Neural crest cell (in vitro differentiated cells): ENCODE data around the gene CEND1. TPM values are rescaled to one million over a fixed set of nuclear protein-coding genes. Genes with fewer than 3 reads are reported as not detected.

Experiments used
- DNase-seq: peaks from one replicate; pipeline ENCODE4 v3.0.0; 2021; ENCODE audit warnings: low read depth, mixed read lengths, low spot score
- H3K27ac Mint-ChIP-seq: one replicate; pipeline ENCODE4 v1.8.0; 2021; ENCODE audit warnings: mild to moderate bottlenecking, mixed read lengths; ENCODE audit not compliant: unreplicated experiment
- H3K27me3 Mint-ChIP-seq: 2 replicates; pipeline ENCODE4 v1.8.0; 2021; ENCODE audit warnings: low read depth, mild to moderate bottlenecking, mixed read lengths
- H3K36me3 Mint-ChIP-seq: 2 replicates; pipeline ENCODE4 v1.8.0; 2021; ENCODE audit warnings: low read depth, mild to moderate bottlenecking, mixed read lengths
- H3K4me1 Mint-ChIP-seq: 2 replicates; pipeline ENCODE4 v1.8.0; 2021; ENCODE audit warnings: mixed read lengths
- H3K4me3 Mint-ChIP-seq: one replicate; pipeline ENCODE4 v1.8.0; 2021; ENCODE audit warnings: mild to moderate bottlenecking, mixed read lengths
- H3K9me3 Mint-ChIP-seq: 2 replicates; pipeline ENCODE4 v1.8.0; 2021; ENCODE audit warnings: mixed read lengths
- total RNA-seq: library from RNA; stranded (reverse); gene quantifications from 2 replicates; pipeline ENCODE4 v1.2.1, GENCODE V29; 2021
- TF ChIP-seq, protein P1 (sequence below): fragments of 200-600 bp; sonication (generic); conservative IDR thresholded peaks from 2 replicates; pipeline ENCODE4 v1.5.0; 2021; ENCODE audit warnings: antibody characterized with exemption, mild to moderate bottlenecking

The CEND1 gene
- total RNA-seq, 1 donor from 2014 or later: 1.2 TPM

GRCh38 chr11:804599-804964, 14.7 kb upstream of the CEND1 start:
- Mint-ChIP-seq H3K9me3 (no peaks in the 10 kb centered on the region), H3K36me3 (no peaks in the 10 kb centered on the region), H3K27ac (no peak overlapping the region), H3K4me3 (peak overlapping the region; percentile 84), H3K27me3 (no peaks in the 10 kb centered on the region), H3K4me1 (peaks cover 13% of the 10 kb centered on the region)
- TF ChIP-seq, protein P1, sequence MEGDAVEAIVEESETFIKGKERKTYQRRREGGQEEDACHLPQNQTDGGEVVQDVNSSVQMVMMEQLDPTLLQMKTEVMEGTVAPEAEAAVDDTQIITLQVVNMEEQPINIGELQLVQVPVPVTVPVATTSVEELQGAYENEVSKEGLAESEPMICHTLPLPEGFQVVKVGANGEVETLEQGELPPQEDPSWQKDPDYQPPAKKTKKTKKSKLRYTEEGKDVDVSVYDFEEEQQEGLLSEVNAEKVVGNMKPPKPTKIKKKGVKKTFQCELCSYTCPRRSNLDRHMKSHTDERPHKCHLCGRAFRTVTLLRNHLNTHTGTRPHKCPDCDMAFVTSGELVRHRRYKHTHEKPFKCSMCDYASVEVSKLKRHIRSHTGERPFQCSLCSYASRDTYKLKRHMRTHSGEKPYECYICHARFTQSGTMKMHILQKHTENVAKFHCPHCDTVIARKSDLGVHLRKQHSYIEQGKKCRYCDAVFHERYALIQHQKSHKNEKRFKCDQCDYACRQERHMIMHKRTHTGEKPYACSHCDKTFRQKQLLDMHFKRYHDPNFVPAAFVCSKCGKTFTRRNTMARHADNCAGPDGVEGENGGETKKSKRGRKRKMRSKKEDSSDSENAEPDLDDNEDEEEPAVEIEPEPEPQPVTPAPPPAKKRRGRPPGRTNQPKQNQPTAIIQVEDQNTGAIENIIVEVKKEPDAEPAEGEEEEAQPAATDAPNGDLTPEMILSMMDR: no peak
- DNase-seq: no peak

DNA sequence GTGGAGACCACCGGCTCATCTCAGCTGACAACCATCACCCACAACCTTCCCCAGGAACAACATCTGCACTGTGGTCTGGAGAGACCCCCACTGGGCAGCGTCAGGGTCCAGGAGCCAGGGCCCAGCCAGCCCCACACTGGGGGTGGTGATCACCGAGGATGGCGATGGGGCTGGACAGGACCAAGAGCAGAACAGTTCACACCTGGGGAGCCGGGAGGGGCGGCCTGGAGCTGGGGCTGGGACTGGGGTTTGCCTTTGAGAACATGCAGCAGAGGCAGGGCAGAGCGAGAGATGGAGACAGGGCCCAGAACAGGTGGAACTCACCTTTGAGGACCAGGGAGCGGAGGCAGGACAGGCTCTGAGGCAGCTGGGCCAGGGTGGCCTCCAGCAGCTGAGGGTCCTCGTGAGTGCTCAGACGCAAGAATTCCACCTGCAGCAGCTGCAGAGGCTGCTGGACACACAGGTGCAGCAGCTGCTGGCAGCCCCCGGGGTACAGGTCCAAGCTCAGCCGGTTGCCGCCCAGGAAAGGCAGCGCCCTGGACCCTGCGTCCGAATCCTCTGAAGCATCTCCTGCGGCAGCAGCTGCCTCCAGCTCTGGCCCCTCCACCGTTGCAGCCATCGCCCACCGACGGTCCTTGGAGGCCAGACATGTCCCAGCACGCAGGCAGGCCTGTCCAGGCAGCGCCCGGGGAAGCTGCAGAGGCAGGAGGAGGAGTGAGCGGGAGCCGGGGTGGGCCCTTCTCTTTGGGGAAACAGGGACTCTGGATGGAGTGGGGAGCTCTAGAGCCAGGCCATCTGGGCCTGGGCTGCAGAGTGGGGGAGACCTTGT, 14.1 kb upstream of the CEND1 start:
- Mint-ChIP-seq H3K9me3 (no peaks in the 10 kb centered on the region), H3K36me3 (no peaks in the 10 kb centered on the region), H3K27ac (no peak overlapping the region), H3K27me3 (no peaks in the 10 kb centered on the region), H3K4me3 (peak overlapping the region; percentile 84), H3K4me1 (peaks cover 11% of the 10 kb centered on the region)
- no peak for DNase-seq
- TF ChIP-seq, protein P1: no peak

- H3K36me3 Mint-ChIP-seq: no peaks in the 10 kb centered on the region
- peaks cover 5% of the 10 kb centered on the region for H3K4me1 Mint-ChIP-seq
- no peaks in the 10 kb centered on the region for H3K9me3 Mint-ChIP-seq
- TF ChIP-seq, protein P1: no peak
- no peak overlapping the region for H3K27ac Mint-ChIP-seq
- no peak for DNase-seq
- H3K27me3 Mint-ChIP-seq: no peaks in the 10 kb centered on the region
- no peak overlapping the region for H3K4me3 Mint-ChIP-seq
Observed at GRCh38 chr11:803467-803742, 13.5 kb upstream of the CEND1 start.

GRCh38 chr11:802693-803466, 13.0 kb upstream of the CEND1 start:
- Mint-ChIP-seq H3K4me1 (peaks cover 3% of the 10 kb centered on the region), H3K36me3 (no peaks in the 10 kb centered on the region), H3K9me3 (no peaks in the 10 kb centered on the region), H3K4me3 (peak overlapping the region; percentile 38), H3K27ac (no peak overlapping the region), H3K27me3 (no peaks in the 10 kb centered on the region)
- TF ChIP-seq, protein P1: no peak
- no peak for DNase-seq

DNA sequence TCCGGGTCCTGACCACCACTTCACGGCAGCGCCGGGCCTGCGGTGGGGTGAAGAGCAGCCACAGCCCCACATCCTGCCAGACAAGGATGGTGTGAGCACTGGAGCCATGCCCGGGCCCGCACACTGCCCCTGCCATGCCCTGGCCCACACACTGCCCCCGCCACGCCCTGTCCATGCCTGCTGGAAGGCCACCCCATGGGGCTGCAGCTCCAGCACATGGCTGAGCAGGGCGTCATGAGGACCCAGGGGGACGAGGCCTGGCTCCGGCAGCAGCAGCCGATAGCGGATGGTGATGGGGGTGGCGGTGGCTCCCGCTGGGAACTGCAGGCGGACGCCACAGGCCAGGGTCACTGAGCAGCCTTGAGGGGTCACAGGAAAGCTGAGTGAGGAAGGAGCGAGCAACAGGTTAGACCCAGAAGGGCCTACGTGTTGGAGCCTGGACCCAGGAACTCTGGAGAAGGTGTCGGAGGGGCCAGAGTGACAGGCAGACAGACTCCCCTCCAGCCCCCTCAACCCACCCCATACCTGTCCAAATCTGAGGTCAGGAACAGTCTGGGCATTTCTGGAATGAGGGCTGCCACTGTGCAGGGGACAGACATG, 12.2 kb upstream of the CEND1 start:
- no peak overlapping the region for H3K4me3 Mint-ChIP-seq
- no peaks in the 10 kb centered on the region for H3K36me3 Mint-ChIP-seq
- TF ChIP-seq, protein P1: no peak
- no peak for DNase-seq
- H3K4me1 Mint-ChIP-seq: peaks cover 3% of the 10 kb centered on the region
- no peaks in the 10 kb centered on the region for H3K9me3 Mint-ChIP-seq
- no peaks in the 10 kb centered on the region for H3K27me3 Mint-ChIP-seq
- no peak overlapping the region for H3K27ac Mint-ChIP-seq
